SU-DHL-6 (cell line): ENCODE data around the gene SNCG.

Source experiments
- EZH2phosphoT487 ChIP-seq: fragments of 200-600 bp; sonication (generic), shearing (Covaris generic); conservative IDR thresholded peaks from 2 replicates; pipeline ENCODE4 v1.6.1; 2018; ENCODE audit warnings: mild to moderate bottlenecking, antibody characterized with exemption, low read length, moderate library complexity, mixed read lengths
- TF ChIP-seq, protein P1 (sequence below): fragments of 200-600 bp; sonication (generic); IDR thresholded peaks from one replicate; pipeline ENCODE4 v1.5.1; 2017; ENCODE audit warnings: antibody characterized with exemption, mild to moderate bottlenecking, low read length, moderate library complexity; ENCODE audit not compliant: insufficient read depth, poor library complexity, severe bottlenecking

DNA sequence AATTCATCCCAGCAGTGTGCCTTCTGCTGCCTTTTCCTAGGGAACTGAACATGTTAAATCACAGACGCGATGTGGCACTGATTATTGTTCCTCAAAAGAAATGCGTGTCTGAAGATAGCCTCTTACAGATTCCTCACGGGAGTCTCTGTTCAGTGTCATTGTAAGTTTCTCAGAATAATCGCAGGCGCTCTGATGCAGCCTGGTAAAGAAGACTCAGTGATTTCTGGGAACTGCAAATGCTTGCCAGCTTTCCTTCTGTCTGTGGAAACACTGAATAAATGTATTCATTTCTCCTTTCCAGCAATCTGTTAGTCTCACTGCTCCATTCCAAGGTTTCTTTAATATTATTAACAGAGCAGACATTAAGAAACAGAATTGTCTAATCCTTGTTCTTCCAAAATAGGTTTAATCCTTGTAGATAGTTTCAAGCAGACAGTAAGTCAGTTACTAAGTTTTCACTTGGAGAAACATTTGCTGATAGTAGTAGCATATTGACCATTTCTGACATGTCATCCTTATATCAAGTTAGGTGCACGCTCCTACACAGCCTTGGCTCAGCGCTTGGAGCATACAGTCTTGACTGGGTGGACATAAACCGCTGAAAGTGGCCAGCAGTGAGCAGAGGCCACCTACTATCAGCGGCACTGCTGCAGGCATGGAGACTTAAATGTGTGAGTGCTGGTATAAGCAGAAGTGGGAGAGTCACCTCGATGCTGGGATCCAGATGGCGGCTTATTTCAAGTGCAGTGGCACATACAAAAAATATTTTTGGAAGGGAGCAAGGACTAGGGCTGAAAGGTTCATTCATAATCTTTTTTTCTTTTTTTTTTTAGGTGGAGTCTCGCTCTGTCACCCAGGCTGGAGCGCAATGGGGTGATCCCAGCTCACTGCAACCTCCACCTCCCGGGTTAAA, 28.7 kb upstream of the SNCG start:
- TF ChIP-seq, protein P1, sequence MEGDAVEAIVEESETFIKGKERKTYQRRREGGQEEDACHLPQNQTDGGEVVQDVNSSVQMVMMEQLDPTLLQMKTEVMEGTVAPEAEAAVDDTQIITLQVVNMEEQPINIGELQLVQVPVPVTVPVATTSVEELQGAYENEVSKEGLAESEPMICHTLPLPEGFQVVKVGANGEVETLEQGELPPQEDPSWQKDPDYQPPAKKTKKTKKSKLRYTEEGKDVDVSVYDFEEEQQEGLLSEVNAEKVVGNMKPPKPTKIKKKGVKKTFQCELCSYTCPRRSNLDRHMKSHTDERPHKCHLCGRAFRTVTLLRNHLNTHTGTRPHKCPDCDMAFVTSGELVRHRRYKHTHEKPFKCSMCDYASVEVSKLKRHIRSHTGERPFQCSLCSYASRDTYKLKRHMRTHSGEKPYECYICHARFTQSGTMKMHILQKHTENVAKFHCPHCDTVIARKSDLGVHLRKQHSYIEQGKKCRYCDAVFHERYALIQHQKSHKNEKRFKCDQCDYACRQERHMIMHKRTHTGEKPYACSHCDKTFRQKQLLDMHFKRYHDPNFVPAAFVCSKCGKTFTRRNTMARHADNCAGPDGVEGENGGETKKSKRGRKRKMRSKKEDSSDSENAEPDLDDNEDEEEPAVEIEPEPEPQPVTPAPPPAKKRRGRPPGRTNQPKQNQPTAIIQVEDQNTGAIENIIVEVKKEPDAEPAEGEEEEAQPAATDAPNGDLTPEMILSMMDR = no peak
- no peak for TF ChIP-seq EZH2phosphoT487
